Tibial artery (tissue), 4 donors: ENCODE measurements around the gene ZNF155.
A peak's percentile ranks its signal among the peaks of the same experiment; 100 is the strongest.

Source experiments
- DNase-seq, 2 donors: peaks; one replicate each; pipeline ENCODE4 v3.0.0-alpha.2; 2019
- H3K27ac ChIP-seq, 2 donors: fragments of 200-600 bp; sonication (generic) in 1 of 2; 1 replicate in 1 of 2; 2 replicates in 1 of 2; pipeline ENCODE4 v1.5.1; 2018 to 2019; ENCODE audit warnings: mild to moderate bottlenecking in 1 of 2
- H3K27me3 ChIP-seq, 2 donors: fragments of 200-600 bp; sonication (generic) in 1 of 2; one replicate each; pipeline versions ENCODE4 v1.5.1 to v1.6.0; 2016 to 2019
- H3K36me3 ChIP-seq, 3 donors: fragments of 200-600 bp; sonication (generic) in 2 of 3; one replicate each; pipeline ENCODE4 v1.5.1; 2016 to 2019; ENCODE audit warnings: mild to moderate bottlenecking in 2 of 3
- H3K4me1 ChIP-seq, 4 donors: fragments of 200-600 bp; sonication (generic) in 2 of 4; 1 replicate in 3 of 4; 2 replicates in 1 of 4; pipeline ENCODE4 v1.5.1; 2016 to 2019
- H3K4me3 ChIP-seq, 2 donors: fragments of 200-600 bp; sonication (generic) in 1 of 2; 1 replicate in 1 of 2; 2 replicates in 1 of 2; pipeline ENCODE4 v1.5.1; 2018 to 2019; ENCODE audit warnings: mild to moderate bottlenecking in 2 of 2
- H3K9me3 ChIP-seq, 3 donors: fragments of 200-600 bp; sonication (generic) in 1 of 3; one replicate each; pipeline ENCODE4 v1.5.1; 2016 to 2019
- CTCF ChIP-seq, 2 experiments: fragments of 200-600 bp in 1 of 2; fragments of 450-650 bp in 1 of 2; IDR thresholded peaks; one replicate each; pipeline ENCODE4 v1.5.1; 2017 to 2019; ENCODE audit warnings: antibody characterized with exemption in 2 of 2, mild to moderate bottlenecking in 1 of 2, moderate library complexity in 1 of 2
- intact Hi-C: fragments of 100-400 bp; cut with DNase I; formaldehyde crosslinking; loops from one replicate; pipeline ENCODE4 v1.15.0; 2023; ENCODE audit warnings: low total_unique reads

The ZNF155 gene

DNA sequence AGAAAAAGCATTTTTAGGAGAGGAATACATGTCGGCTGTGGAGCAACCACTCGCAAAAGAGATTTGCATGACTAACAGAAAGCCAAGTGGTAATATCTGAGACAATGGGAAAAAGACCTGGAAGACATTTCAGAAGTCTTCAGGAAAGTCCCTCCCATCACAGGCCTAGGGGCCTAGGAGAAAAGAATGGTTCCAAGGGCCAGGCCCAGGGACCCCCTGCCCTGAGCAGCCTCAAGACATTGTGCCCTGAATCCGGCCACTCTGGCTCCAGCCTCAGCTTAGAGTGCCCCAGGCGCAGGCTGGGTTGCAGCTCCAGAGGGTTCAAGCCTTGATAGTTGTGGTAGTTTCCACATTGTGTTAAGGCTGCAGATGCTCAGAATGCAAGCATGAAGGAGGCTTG, 23.6 kb upstream of the ZNF155 start:
- Histone ChIP-seq H3K4me1 (no peaks in the 10 kb centered on the region), H3K9me3 (peaks cover 17 to 97% (median 88%) of the 10 kb centered on the region in 3 donors), H3K27me3 (no peaks in the 10 kb centered on the region), H3K27ac (no peak overlapping the region), H3K36me3 (peaks cover 57 to 87% (median 87%) of the 10 kb centered on the region in 3 donors), H3K4me3 (no peak overlapping the region)
- no peak for TF ChIP-seq CTCF (IDR thresholded peaks at IDR 0.05)
- intact Hi-C loops: no loop called here
- no peak for DNase-seq

DNA sequence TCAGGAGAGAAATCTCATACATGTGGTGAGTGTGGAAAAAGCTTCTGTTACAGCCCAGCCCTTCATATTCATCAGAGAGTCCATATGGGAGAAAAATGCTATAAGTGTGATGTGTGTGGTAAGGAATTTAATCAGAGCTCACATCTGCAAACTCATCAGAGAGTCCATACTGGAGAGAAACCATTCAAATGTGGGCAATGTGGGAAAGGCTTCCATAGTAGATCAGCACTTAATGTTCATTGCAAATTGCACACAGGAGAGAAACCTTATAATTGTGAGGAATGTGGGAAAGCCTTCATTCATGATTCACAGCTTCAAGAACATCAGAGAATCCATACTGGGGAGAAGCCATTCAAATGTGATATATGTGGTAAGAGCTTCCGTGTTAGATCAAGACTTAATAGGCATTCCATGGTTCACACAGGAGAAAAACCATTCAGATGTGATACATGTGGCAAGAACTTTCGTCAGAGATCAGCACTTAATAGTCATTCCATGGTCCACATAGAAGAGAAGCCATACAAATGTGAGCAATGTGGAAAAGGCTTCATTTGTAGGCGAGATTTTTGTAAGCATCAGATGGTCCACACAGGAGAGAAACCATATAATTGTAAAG, 17.8 kb upstream of the ZNF155 start:
- no peak for TF ChIP-seq CTCF (IDR thresholded peaks at IDR 0.05)
- intact Hi-C loops: no loop called here
- H3K4me1 ChIP-seq: no peaks in the 10 kb centered on the region
- H3K9me3 ChIP-seq: peaks cover 33 to 98% (median 96%) of the 10 kb centered on the region in 3 donors
- H3K4me3 ChIP-seq: no peak overlapping the region
- no peak overlapping the region for H3K27ac ChIP-seq
- DNase-seq: no peak
- peaks cover 84 to 100% (median 100%) of the 10 kb centered on the region in 3 donors for H3K36me3 ChIP-seq
- H3K27me3 ChIP-seq: no peaks in the 10 kb centered on the region

GRCh38 chr19:43976732-43977131, 7.3 kb upstream of the ZNF155 start:
- no peaks in the 10 kb centered on the region for H3K27me3 ChIP-seq
- DNase-seq: no peak
- peaks cover 23 to 99% (median 86%) of the 10 kb centered on the region in 3 donors for H3K9me3 ChIP-seq
- intact Hi-C loops: no loop called here
- peaks cover 0 to 37% (median 17%) of the 10 kb centered on the region in 3 donors for H3K36me3 ChIP-seq
- H3K27ac ChIP-seq: no peak overlapping the region
- TF ChIP-seq CTCF (IDR thresholded peaks at IDR 0.05): no peak
- no peaks in the 10 kb centered on the region for H3K4me1 ChIP-seq
- no peak overlapping the region for H3K4me3 ChIP-seq

GRCh38 chr19:43983544-43983911, 460 bp upstream of the ZNF155 start:
- Histone ChIP-seq H3K9me3 (peaks cover 7 to 48% (median 21%) of the 10 kb centered on the region in 3 donors), H3K4me1 (peaks cover 3 to 10% (median 5%) of the 10 kb centered on the region in 4 donors), H3K36me3 (peaks cover 5 to 21% (median 19%) of the 10 kb centered on the region in 3 donors), H3K4me3 (peak overlapping the region; percentile 74 to 87), H3K27me3 (no peaks in the 10 kb centered on the region), H3K27ac (peak overlapping the region; percentile 82 to 85)
- intact Hi-C loops: no loop called here
- no peak for TF ChIP-seq CTCF (IDR thresholded peaks at IDR 0.05)
- DNase-seq: no peak

DNA sequence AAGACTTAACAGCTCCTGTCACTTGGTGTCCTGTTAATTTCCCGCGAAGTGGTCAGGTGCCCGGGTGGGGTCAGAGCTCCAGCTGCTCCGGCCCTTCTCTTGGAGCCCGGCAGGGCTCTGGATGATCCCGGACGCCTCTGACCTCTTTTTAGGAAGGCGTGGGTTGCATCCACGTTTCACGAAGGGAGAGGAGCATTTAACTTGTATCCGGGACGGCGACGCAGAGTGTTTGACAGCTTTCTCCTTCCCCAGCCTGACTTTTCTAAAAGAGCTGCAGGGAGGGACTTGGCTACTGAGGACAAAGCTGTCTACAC, 656 bp downstream of the ZNF155 start:
- Histone ChIP-seq H3K9me3 (peaks cover 7 to 39% (median 15%) of the 10 kb centered on the region in 3 donors), H3K27me3 (no peaks in the 10 kb centered on the region), H3K36me3 (peaks cover 16 to 32% (median 30%) of the 10 kb centered on the region in 3 donors), H3K4me3 (peak overlapping the region; percentile 74 to 87), H3K4me1 (peaks cover 3 to 10% (median 5%) of the 10 kb centered on the region in 4 donors), H3K27ac (peak overlapping the region; percentile 82 to 85)
- intact Hi-C loops: no loop called here
- peak in 1 of 2 donors; percentile 29 for DNase-seq
- no peak for TF ChIP-seq CTCF (IDR thresholded peaks at IDR 0.05)
